ENCODE data around the gene C2CD4C. TPM values are rescaled to one million over a fixed set of nuclear protein-coding genes. Genes with fewer than 3 reads are reported as not detected.

Gene C2CD4C
- total RNA-seq, 1 experiment from 2014 or later = 7.1 TPM

GRCh38 chr19:367561-367960 is 41.4 kb downstream of the C2CD4C start:
- POLR2A ChIA-PET = no interaction called here
- Histone ChIP-seq H3K27ac (ENCODE audit: low read depth, low read length) (no peak overlapping the region), H3K9ac (ENCODE audit: low read length) (no peak overlapping the region), H3K36me3 (ENCODE audit: control insufficient read depth in 1 of 2, insufficient read depth in 2 of 2, low read length in 2 of 2) (no peaks in the 10 kb centered on the region), H3K9me3 (ENCODE audit: control insufficient read depth in 1 of 2, insufficient read depth in 1 of 2, low read depth in 1 of 2, low read length in 2 of 2) (no peaks in the 10 kb centered on the region), H3K9me2 (ENCODE audit: insufficient read depth) (no peaks in the 10 kb centered on the region), H3K4me2 (ENCODE audit: low read length) (no peak overlapping the region), H3K27me3 (ENCODE audit: insufficient read depth, low read length) (no peaks in the 10 kb centered on the region), H3K4me1 (ENCODE audit: control insufficient read depth in 1 of 2, insufficient read depth in 2 of 2, low read length in 2 of 2) (no peaks in the 10 kb centered on the region), H2AFZ (ENCODE audit: low read depth, low read length, poor library complexity, severe bottlenecking) (no peak overlapping the region), H3K79me2 (ENCODE audit: insufficient read depth, low read length) (no peaks in the 10 kb centered on the region), H4K20me1 (ENCODE audit: insufficient read depth) (no peaks in the 10 kb centered on the region), H3K4me3 (replicated peaks in 1 of 2; ENCODE audit: low read depth in 1 of 2, low read length in 2 of 2) (no peak overlapping the region)
- no TSS peak for BruUV-seq (replicated peaks)
- no peak for DNase-seq (ENCODE audit: low read depth, low spot score)
- CTCF ChIA-PET = no interaction called here
- TF ChIP-seq CBX3 (IDR thresholded peaks at IDR 0.05; ENCODE audit: low read depth) = no peak
- no peak for TF ChIP-seq ELF1 (IDR thresholded peaks at IDR 0.05; ENCODE audit: borderline replicate concordance, low read depth)
- no peak for TF ChIP-seq ZNF274 (IDR thresholded peaks at IDR 0.05; ENCODE audit: low read depth, low read length)
- no peak for TF ChIP-seq TCF7L2 (IDR thresholded peaks at IDR 0.05; ENCODE audit: borderline replicate concordance, extremely low read depth, insufficient read depth, insufficient read length)
- TF ChIP-seq POLR2A (IDR thresholded peaks at IDR 0.05; ENCODE audit: borderline replicate concordance, extremely low read depth, insufficient read depth, insufficient read length) = no peak
- no peak for TF ChIP-seq SIN3A (IDR thresholded peaks at IDR 0.05; ENCODE audit: low read depth)
- TF ChIP-seq, protein P1, sequence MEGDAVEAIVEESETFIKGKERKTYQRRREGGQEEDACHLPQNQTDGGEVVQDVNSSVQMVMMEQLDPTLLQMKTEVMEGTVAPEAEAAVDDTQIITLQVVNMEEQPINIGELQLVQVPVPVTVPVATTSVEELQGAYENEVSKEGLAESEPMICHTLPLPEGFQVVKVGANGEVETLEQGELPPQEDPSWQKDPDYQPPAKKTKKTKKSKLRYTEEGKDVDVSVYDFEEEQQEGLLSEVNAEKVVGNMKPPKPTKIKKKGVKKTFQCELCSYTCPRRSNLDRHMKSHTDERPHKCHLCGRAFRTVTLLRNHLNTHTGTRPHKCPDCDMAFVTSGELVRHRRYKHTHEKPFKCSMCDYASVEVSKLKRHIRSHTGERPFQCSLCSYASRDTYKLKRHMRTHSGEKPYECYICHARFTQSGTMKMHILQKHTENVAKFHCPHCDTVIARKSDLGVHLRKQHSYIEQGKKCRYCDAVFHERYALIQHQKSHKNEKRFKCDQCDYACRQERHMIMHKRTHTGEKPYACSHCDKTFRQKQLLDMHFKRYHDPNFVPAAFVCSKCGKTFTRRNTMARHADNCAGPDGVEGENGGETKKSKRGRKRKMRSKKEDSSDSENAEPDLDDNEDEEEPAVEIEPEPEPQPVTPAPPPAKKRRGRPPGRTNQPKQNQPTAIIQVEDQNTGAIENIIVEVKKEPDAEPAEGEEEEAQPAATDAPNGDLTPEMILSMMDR (IDR thresholded peaks at IDR 0.05 in 2 of 3, conservative IDR thresholded peaks at IDR 0.05 in 1 of 3; ENCODE audit: borderline replicate concordance in 1 of 3, insufficient read depth in 1 of 3, low read depth in 2 of 3, low read length in 2 of 3) = no peak
- TF ChIP-seq EZH2 (IDR thresholded peaks at IDR 0.05) = no peak
- TF ChIP-seq SRF (IDR thresholded peaks at IDR 0.05; ENCODE audit: low read depth) = no peak
- TF ChIP-seq EZH2phosphoT487 (IDR thresholded peaks at IDR 0.05; ENCODE audit: borderline replicate concordance) = no peak
- no peak for TF ChIP-seq FOSL1 (IDR thresholded peaks at IDR 0.05; ENCODE audit: low read depth)
- no peak for TF ChIP-seq EGR1 (IDR thresholded peaks at IDR 0.05; ENCODE audit: low read depth)
- TF ChIP-seq POLR2AphosphoS5 (IDR thresholded peaks at IDR 0.05; ENCODE audit: low read depth, low read length) = no peak
- TF ChIP-seq, protein P2, sequence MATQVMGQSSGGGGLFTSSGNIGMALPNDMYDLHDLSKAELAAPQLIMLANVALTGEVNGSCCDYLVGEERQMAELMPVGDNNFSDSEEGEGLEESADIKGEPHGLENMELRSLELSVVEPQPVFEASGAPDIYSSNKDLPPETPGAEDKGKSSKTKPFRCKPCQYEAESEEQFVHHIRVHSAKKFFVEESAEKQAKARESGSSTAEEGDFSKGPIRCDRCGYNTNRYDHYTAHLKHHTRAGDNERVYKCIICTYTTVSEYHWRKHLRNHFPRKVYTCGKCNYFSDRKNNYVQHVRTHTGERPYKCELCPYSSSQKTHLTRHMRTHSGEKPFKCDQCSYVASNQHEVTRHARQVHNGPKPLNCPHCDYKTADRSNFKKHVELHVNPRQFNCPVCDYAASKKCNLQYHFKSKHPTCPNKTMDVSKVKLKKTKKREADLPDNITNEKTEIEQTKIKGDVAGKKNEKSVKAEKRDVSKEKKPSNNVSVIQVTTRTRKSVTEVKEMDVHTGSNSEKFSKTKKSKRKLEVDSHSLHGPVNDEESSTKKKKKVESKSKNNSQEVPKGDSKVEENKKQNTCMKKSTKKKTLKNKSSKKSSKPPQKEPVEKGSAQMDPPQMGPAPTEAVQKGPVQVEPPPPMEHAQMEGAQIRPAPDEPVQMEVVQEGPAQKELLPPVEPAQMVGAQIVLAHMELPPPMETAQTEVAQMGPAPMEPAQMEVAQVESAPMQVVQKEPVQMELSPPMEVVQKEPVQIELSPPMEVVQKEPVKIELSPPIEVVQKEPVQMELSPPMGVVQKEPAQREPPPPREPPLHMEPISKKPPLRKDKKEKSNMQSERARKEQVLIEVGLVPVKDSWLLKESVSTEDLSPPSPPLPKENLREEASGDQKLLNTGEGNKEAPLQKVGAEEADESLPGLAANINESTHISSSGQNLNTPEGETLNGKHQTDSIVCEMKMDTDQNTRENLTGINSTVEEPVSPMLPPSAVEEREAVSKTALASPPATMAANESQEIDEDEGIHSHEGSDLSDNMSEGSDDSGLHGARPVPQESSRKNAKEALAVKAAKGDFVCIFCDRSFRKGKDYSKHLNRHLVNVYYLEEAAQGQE (IDR thresholded peaks at IDR 0.05; ENCODE audit: low read depth) = no peak
- no peak for TF ChIP-seq ZFX (IDR thresholded peaks at IDR 0.05)
- TF ChIP-seq ZBTB33 (IDR thresholded peaks at IDR 0.05; ENCODE audit: extremely low read depth, insufficient replicate concordance, low read length) = no peak
- TF ChIP-seq RAD21 (IDR thresholded peaks at IDR 0.05; ENCODE audit: low read depth) = no peak
- no peak for TF ChIP-seq MAX (IDR thresholded peaks at IDR 0.05)
- RAD21 ChIA-PET (ENCODE audit: low non-redundant PET in 1 of 2, low total read pairs in 2 of 2, uncharacterized antibody in 2 of 2, unreplicated experiment in 2 of 2) = no interaction called here
- intact Hi-C loops (cut with micrococcal nuclease) = no loop called here
- no peak for ATAC-seq

Data from HCT116 (cell line).